Loucy (cell line): ENCODE results near the gene DDX25.

Experiments used
- H2AFZ ChIP-seq: fragments of 200-600 bp; sonication (generic); 2 replicates; pipeline ENCODE4 v1.6.0; 2016; ENCODE audit warnings: antibody characterized with exemption, mild to moderate bottlenecking, low read length, moderate library complexity
- H3F3A ChIP-seq: fragments of 200-600 bp; 2 replicates; pipeline ENCODE4 v1.6.0; 2016; ENCODE audit warnings: antibody characterized with exemption, low read depth, mild to moderate bottlenecking
- H3K27me3 ChIP-seq: fragments of 200-600 bp; sonication (generic); 2 replicates; pipeline ENCODE4 v1.6.1; 2014; ENCODE audit warnings: low read length, mild to moderate bottlenecking; ENCODE audit not compliant: insufficient read depth, poor library complexity, severe bottlenecking
- H3K36me3 ChIP-seq: fragments of 200-600 bp; sonication (generic); 2 replicates; pipeline ENCODE4 v1.6.1; 2016; ENCODE audit warnings: low read length; ENCODE audit not compliant: insufficient read depth
- H3K4me1 ChIP-seq: fragments of 200-600 bp; sonication (generic); 2 replicates; pipeline ENCODE4 v1.5.1; 2014; ENCODE audit warnings: low read length, mild to moderate bottlenecking; ENCODE audit not compliant: insufficient read depth, poor library complexity, severe bottlenecking
- H3K4me2 ChIP-seq: fragments of 200-600 bp; sonication (generic); 2 replicates; pipeline ENCODE4 v1.6.0; 2014; ENCODE audit warnings: antibody characterized with exemption, low read length, low read depth, mild to moderate bottlenecking; ENCODE audit not compliant: poor library complexity, severe bottlenecking
- H3K4me3 ChIP-seq: fragments of 200-600 bp; sonication (generic); 2 replicates; pipeline ENCODE4 v1.5.1; 2014; ENCODE audit warnings: low read length, mild to moderate bottlenecking, mixed read lengths; ENCODE audit not compliant: poor library complexity, severe bottlenecking
- H3K79me2 ChIP-seq: fragments of 200-600 bp; sonication (generic); 2 replicates; pipeline ENCODE4 v1.6.1; 2014; ENCODE audit warnings: low read length; ENCODE audit not compliant: insufficient read depth
- H3K9ac ChIP-seq: fragments of 200-600 bp; sonication (generic); 2 replicates; pipeline ENCODE4 v1.6.0; 2014; ENCODE audit warnings: mild to moderate bottlenecking, low read depth, low read length, moderate library complexity; ENCODE audit not compliant: poor library complexity, severe bottlenecking
- H3K9me2 ChIP-seq: fragments of 200-600 bp; sonication (generic); replicated peaks from 2 replicates; pipeline ENCODE4 v1.6.1; 2016; ENCODE audit warnings: low read depth, low read length, mixed read lengths
- H3K9me3 ChIP-seq: fragments of 200-600 bp; sonication (generic); 2 replicates; pipeline ENCODE4 v1.6.1; 2014; ENCODE audit warnings: mild to moderate bottlenecking, antibody characterized with exemption, low read length, low read depth; ENCODE audit not compliant: insufficient read depth
- H4K20me1 ChIP-seq: fragments of 200-600 bp; sonication (generic); 2 replicates; pipeline ENCODE4 v1.6.0; 2014; ENCODE audit warnings: antibody characterized with exemption, low read length, mild to moderate bottlenecking; ENCODE audit not compliant: insufficient read depth, poor library complexity, severe bottlenecking
- CTCF ChIP-seq: fragments of 200-600 bp; sonication (generic); conservative IDR thresholded peaks from 2 replicates; pipeline ENCODE4 v1.5.1; 2014; ENCODE audit warnings: mild to moderate bottlenecking, antibody characterized with exemption, low read length
- EZH2phosphoT487 ChIP-seq: fragments of 200-600 bp; IDR thresholded peaks from 2 replicates; pipeline ENCODE4 v1.6.1; 2018; ENCODE audit warnings: antibody characterized with exemption, mild to moderate bottlenecking, moderate library complexity, borderline replicate concordance

DDX25 gene

DNA sequence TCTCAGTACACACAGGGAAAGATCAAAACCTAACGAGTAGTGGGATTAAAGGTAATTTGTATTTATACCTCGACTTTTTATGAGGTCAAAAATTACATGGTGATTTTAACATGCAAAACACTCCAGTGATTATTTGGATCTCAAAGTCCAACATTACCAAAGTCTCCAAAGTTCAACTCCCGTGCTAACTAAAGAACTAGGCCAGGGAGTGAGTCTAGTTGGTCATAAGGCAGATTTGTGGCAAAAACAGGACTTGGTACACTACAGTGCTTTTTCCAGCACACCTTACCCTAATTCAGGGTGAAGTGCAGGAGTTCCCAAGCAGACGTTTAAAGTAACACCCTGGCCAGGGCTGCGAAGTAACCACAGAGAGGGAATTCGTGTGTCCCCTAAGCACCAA is 2.4 kb upstream of the DDX25 start:
- TF ChIP-seq CTCF (no peak), EZH2phosphoT487 (no peak)
- H3F3A ChIP-seq = no peaks in the 10 kb centered on the region
- no peaks in the 10 kb centered on the region for H3K9me3 ChIP-seq
- peaks cover 42% of the 10 kb centered on the region; the same call in 1 of the 2 replicates for H3K79me2 ChIP-seq
- H3K9me2 ChIP-seq = no peaks in the 10 kb centered on the region
- H3K4me2 ChIP-seq = peak overlapping the region; percentile 73
- H4K20me1 ChIP-seq = peaks cover 19% of the 10 kb centered on the region
- no peaks in the 10 kb centered on the region for H3K27me3 ChIP-seq
- peak overlapping the region; percentile 93 for H3K4me3 ChIP-seq
- peaks cover 15% of the 10 kb centered on the region; the same call in 1 of the 2 replicates for H3K36me3 ChIP-seq
- peak overlapping the region; percentile 70 for H3K9ac ChIP-seq
- peaks cover 20% of the 10 kb centered on the region for H3K4me1 ChIP-seq
- H2AFZ ChIP-seq = no peak overlapping the region

DNA sequence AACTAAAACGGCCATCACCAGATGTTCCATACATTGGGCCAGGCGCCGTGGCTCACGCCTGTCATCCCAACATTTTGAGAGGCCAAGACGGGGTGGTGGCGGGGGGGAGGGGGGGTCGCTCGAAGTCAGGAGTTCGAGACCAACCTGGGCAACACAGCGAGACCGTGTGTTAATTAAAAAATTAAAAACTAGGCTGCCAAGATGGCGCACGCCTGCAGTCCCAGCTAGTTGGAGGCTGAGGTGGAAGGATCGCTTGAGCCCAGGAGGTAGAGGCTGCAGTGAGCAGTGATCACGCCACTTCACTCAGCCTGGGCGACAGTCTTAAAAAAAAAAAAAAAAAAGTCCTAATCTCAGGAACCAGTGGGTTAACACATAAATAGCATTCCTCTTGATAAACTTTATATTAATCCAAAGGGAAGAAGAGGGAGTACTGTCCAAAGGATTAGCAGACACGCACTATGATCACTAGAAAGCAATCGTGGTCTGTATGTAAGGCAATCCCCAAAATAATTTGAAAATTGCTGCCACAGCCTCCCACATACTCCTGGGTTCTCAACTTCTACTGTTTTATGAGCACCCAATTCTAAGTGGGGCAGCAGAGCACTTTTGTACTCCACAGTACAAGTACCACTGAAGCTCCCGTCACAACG is 1.9 kb upstream of the DDX25 start:
- peaks cover 40% of the 10 kb centered on the region; the same call in 1 of the 2 replicates for H3K79me2 ChIP-seq
- H3K9me2 ChIP-seq = no peaks in the 10 kb centered on the region
- peaks cover 15% of the 10 kb centered on the region; the same call in 1 of the 2 replicates for H3K36me3 ChIP-seq
- H3K9ac ChIP-seq = peak overlapping the region; percentile 70
- no peaks in the 10 kb centered on the region for H3K27me3 ChIP-seq
- H3F3A ChIP-seq = no peaks in the 10 kb centered on the region
- H3K4me3 ChIP-seq = peak overlapping the region; percentile 93
- H3K9me3 ChIP-seq = no peaks in the 10 kb centered on the region
- peaks cover 17% of the 10 kb centered on the region for H3K4me1 ChIP-seq
- peak overlapping the region; percentile 89 for H2AFZ ChIP-seq
- H4K20me1 ChIP-seq = peaks cover 15% of the 10 kb centered on the region
- TF ChIP-seq EZH2phosphoT487 = no peak
- no peak for TF ChIP-seq CTCF
- H3K4me2 ChIP-seq = peak overlapping the region; percentile 73

DNA sequence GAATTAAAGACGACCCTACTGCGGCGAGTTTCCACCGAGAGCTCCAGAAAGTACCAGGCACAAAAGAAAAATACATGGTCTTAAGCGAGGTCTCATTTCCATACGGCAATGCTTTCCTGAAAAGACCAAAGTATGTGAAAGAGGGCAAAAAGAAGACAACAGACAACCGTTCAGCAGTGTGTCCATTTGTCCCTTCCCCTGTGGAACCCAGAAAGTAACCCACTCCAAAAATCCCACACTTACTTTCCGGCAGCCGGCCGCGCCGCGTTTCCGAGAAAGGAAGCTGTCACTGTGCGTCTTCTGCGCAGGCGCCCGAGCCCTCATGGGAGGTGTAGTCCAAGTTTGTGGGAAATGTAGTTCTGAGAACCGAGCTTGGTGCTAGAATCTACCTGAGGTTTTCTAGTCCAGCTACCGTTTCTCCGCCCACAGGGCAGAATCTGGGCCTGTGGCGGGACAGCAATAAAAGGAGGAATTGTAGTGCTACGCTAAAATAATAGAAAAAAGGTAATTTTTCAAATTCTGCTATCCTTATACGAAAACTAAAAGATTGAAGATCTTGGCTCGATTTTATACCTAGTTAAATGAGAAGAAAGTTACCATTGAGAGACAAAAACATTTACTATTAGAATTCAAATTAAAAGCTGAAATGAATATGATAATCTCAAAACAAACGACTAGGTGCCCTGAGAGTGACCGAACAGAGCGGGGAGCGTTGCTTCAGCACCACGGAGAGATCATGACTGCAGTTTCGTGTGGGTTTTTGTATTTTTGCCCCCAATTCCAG is 1.2 kb upstream of the DDX25 start, which contains the start of gene PUS3:
TSS of gene PUS3 (minus strand) at position 280 of the 784 bp plus-strand sequence. CDS start 6,922 bp downstream, outside the sequence.
- peak within 1 kb of the TSS; percentile 70 for H3K9ac ChIP-seq
- H3K4me3 ChIP-seq = peak within 1 kb of the TSS; percentile 93
- peak within 1 kb of the TSS; percentile 73 for H3K4me2 ChIP-seq
- H3K9me2 ChIP-seq = no peaks in the 10 kb centered on the region
- no peaks in the 10 kb centered on the region for H3K27me3 ChIP-seq
- H3F3A ChIP-seq = no peaks in the 10 kb centered on the region
- TF ChIP-seq CTCF (no peak), EZH2phosphoT487 (no peak)
- no peaks in the 10 kb centered on the region for H3K9me3 ChIP-seq
- peaks cover 11% of the 10 kb centered on the region for H3K4me1 ChIP-seq
- peaks cover 8% of the 10 kb centered on the region for H4K20me1 ChIP-seq
- peaks cover 35% of the 10 kb centered on the region; the same call in 1 of the 2 replicates for H3K79me2 ChIP-seq
- H3K36me3 ChIP-seq = peaks cover 15% of the 10 kb centered on the region; the same call in 1 of the 2 replicates
- H2AFZ ChIP-seq = peak within 1 kb of the TSS; percentile 89
